ENCODE measurements around the gene ID4.

- TF ChIP-seq, protein P1, sequence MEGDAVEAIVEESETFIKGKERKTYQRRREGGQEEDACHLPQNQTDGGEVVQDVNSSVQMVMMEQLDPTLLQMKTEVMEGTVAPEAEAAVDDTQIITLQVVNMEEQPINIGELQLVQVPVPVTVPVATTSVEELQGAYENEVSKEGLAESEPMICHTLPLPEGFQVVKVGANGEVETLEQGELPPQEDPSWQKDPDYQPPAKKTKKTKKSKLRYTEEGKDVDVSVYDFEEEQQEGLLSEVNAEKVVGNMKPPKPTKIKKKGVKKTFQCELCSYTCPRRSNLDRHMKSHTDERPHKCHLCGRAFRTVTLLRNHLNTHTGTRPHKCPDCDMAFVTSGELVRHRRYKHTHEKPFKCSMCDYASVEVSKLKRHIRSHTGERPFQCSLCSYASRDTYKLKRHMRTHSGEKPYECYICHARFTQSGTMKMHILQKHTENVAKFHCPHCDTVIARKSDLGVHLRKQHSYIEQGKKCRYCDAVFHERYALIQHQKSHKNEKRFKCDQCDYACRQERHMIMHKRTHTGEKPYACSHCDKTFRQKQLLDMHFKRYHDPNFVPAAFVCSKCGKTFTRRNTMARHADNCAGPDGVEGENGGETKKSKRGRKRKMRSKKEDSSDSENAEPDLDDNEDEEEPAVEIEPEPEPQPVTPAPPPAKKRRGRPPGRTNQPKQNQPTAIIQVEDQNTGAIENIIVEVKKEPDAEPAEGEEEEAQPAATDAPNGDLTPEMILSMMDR (IDR thresholded peaks at IDR 0.05; ENCODE audit: borderline replicate concordance, extremely low read depth, low read length, poor library complexity, severe bottlenecking): no peak
- TF ChIP-seq EZH2 (IDR thresholded peaks at IDR 0.05; ENCODE audit: borderline replicate concordance, low read depth, low read length, severe bottlenecking): no peak
Measured at GRCh38 chr6:19827247-19827646, 9.9 kb upstream of the ID4 start.

Measured in DND-41 (cell line).